Activated T-helper 1 cell treated with Interleukin-2 at 50 U/mL for 16 hours (primary cell): ENCODE measurements around the gene FBXW8.

ENCODE experiments used
- DNase-seq: peaks from one replicate; pipeline ENCODE4 v3.0.0-alpha.2; 2020; ENCODE audit warnings: low read depth

The FBXW8 gene

GRCh38 chr12:116924558-116925453 is 14.1 kb downstream of the FBXW8 start:
- DNase-seq = no peak

DNA sequence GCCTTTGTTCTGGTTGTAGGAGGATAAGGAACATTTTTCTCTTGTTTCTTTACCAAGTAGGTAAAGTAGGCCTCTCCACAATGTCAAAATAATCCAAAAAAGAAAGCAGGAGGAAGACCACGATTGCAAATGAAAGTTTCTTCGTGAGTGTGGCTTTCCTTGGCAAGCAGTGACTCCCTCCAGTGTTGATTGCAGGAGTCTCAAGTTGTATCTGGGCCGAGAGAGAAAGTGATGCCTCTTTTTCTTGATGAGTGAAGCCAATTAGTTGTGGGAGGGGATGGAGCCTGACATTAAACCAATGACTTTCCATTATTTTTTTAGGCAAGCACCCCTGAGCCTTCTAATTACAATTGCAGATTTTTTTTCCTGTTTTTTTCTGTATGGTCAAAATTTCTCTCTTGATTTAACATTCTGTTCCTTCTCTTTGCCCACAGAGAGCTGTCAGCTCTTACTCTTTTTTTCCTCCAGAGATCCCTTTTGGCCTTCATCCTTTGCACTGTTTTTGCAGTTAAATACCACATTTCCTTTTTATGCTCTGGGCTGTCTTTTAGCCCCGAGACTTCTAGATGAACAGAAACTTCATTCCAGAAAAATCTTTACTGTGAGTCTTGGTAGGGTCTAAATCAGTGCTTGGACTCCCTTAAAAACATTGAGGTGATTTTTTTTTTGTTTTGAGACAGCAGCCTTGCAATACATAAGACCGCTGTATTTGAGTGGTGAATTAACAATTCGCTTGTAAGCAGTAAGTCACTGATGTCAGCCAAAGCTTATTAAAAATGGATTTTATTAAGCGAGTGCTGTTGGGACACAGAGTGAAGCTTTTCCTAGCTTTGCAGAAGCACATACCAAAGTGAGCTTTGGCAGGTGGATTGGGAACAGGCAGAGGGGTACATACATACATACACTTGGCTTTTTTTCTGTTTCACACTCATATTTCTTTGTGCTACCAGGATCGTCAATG is 15.8 kb downstream of the FBXW8 start:
- no peak for DNase-seq

GRCh38 chr12:116927244-116927940 is 16.6 kb downstream of the FBXW8 start:
- DNase-seq = no peak

DNA sequence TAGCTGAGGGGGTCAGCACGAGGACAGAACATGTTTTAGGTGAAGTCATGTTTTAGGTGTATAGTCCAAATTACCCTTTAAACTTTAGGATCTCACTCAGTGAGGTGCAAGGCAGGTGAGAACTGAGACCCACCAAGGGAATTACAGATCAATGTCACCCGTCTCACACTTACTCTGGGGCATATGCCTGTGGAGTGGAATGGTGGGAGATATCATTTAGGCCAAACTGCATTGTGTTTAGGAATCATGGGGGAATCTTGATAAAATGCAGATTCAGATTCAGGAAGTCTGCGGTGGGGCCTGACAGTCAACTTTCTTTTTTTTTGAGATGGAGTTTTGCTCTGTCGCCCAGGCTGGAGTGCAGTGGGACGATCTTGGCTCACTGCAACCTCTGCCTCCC is 17.8 kb downstream of the FBXW8 start:
- DNase-seq = no peak

DNA sequence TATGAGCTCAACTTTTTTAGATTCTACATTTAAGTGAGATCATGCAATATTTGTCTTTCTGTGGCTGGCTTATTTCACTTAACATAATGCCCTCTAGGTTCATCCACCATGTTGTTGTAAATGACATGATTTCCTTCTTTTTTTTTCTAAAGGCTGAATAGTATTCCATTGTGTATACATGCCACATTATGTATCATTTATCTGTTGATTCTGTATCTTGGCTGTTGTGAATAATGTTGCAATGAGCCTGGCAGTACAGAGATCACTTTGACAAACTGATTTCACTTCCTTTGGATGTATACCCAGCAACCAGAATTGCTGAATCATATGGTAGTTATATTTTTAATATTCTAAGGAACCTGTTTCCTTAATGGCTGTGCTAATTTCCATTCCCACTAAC is 19.1 kb downstream of the FBXW8 start:
- DNase-seq = no peak

GRCh38 chr12:116931665-116932064 is 20.9 kb downstream of the FBXW8 start:
- no peak for DNase-seq

GRCh38 chr12:116933091-116933490 is 22.3 kb downstream of the FBXW8 start:
- no peak for DNase-seq

GRCh38 chr12:116933512-116934246 is 22.9 kb downstream of the FBXW8 start:
- DNase-seq = no peak

DNA sequence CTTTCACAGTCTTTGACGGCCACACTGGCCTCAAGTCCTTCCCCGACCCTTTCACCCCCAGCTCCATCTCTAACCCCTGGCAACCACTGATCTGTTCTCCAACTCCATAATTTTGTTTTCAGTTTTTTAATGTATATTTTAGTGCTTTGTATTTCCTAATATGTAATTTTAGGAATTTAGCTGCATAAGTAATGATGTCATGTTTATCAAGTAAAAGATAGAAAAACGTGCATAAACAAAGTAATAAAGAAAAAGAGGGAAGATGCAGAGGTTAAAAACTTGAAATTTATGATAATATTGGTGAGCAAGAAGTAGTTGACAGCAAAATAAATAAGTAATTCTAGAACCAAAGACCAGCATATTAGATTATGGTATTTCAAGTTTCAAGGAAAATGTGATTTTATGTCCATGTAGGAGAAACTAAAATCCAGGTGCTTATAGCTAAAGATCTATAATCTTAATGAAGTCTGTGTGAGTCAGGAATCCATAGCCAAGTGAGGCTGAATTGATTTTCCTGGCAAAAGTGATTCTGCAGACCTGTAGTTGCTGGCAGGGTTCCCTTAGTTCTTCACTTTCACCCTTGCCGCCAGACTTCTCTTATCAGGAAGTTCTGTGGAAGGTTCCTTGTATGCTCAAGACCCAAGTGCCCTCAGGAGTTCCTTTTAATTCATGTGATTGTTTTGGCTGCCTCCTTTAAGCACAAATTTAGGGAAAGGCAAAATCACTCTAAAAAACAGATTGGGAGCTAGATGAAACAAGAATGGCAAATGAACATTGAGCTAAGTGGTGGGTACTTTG is 24.4 kb downstream of the FBXW8 start:
- DNase-seq = no peak

- DNase-seq = no peak
Observed at GRCh38 chr12:116937640-116938039, 26.9 kb downstream of the FBXW8 start.

DNA sequence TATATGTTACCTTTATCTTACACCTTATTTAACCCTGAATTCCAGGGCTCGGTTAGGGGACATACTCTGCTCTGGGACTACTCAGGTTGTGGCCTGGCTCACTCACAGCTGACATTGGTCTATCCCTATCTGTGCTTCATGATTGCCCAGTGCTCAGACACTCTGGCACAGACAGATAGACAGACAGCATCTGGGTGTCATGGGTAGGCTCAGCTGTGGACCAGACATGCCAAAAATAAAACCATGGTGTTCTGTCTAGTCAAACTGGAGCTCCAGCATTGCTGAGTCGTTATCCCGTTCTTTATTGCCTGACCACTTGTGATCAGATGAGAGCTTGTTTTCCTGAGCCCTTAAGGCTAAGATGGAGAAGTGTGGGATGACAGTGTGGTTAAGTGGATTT is 29.0 kb downstream of the FBXW8 start:
- DNase-seq = no peak

GRCh38 chr12:116941188-116941587 is 30.4 kb downstream of the FBXW8 start:
- DNase-seq = no peak

DNA sequence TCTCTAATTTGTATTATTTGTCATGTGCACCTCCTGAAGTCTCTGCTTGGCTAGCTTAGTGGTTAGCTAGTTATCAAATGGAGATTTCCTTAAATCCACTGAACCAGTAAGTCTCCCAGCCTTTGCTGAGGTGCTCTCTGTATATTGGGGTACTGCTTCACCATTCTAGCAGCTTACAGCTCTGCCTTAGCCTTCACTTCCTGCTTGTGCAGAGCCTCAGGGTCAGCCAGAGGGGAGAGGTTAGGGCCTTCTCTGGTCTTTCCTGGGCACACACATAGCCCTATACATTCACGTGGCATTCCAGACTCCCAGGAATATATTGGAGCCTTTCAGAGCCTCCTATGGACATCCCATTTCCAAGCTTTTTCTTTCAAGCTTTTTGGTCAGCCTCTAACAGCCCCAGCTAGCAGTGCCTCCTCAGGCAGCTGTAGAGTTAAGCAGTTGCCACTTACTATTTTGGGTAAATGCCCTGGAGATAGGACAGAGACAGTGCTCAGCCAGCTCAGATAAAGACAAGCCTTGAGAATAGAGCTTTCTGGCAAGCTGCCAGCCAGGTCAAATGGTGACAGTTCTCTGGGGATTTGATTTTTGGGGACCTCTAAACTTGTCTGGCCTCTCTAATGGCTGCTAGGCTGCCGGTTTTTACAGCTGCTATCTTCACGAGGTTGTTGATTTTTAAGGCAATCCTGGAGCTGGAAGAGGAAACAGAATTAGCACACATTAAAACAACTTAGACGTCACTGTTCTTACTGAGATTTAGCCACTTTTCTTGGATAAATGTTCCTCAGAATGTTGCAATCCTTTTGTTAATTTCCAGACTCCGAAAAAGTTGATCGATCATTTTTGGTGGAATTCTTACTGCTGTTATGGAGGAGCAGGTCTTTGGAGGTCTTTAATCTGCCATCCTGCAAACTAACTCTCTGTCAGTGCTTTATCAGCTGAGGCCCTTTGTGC is 32.9 kb downstream of the FBXW8 start:
- no peak for DNase-seq

- no peak for DNase-seq
Observed at GRCh38 chr12:116945886-116946550, 35.3 kb downstream of the FBXW8 start.

- no peak for DNase-seq
Observed at GRCh38 chr12:116948298-116948697, 37.5 kb downstream of the FBXW8 start.

DNA sequence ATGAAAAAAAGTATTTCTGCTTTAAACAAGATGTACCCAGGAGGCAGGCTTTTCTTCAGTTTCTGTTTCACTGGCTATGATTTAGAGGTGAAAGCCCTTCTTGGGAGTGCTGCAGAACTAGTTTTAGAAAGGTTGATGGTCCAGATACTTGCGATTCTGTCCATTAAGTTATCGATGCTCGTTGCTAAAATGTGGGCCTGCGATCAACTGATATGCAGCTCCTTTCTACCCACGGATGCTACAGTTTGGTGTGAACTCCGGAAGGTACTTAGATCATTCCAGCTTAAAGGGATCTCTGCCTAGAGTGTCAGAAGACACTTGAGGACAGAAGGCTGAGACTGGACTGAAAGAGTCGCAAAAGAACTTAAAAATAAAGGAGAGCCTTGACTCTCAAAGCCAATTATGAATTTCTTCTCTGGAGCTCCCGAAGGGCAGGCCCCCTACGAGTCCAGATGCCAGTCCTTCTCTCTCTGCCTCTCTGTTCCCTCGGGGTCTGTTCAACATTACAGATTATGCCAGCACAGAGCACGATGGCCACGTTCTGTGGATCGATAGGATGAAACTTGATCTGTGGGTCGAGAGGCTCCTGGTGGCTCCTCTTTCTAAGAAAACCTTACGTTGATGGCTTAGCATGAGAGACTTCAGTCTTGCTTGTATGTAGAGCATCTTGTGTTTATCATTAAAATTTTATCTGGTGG is 40.0 kb downstream of the FBXW8 start:
- no peak for DNase-seq

GRCh38 chr12:116954710-116955381 is 44.1 kb downstream of the FBXW8 start:
- no peak for DNase-seq
